ENCODE measurements around the gene FXYD7.

Gene FXYD7

DNA sequence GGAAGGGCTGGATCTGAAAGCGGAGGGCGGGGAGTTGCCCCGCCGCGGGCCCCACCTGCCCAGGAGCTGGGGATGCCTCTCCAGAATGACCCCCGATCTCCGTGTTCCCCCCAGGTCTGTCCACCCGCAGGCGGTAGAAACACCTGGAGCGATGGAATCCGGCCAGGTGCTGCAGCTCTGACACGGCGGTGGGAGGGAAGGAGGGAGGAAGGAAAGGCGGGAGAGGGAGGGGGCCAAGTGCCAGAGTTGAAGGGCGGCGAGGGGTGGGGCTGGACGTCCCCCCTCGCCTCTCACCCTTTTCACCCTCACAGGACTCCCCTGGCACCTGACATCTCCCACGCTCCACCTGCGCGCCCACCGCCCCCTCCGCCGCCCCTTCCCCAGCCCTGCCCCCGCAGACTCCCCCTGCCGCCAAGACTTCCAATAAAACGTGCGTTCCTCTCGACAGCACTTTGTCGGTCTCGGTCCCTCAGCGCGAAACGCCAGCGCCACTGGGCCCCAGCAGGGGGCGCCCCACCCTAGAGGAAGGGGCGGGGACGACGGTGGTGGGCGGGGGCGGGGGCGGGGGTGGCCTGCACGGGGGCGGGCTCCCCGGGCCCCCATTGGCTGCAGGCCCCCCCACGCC is 337 bp upstream of the FXYD7 start (continued):
- TF ChIP-seq KLF16 (tag by site-specific recombination; IDR thresholded peaks at IDR 0.05) = peak; percentile 73; the same call in 1 of the 2 replicates
- no peak for TF ChIP-seq ZNF785 (tag by site-specific recombination; IDR thresholded peaks at IDR 0.05)
- TF ChIP-seq ZFP69B (tag by site-specific recombination; IDR thresholded peaks at IDR 0.05) = peak; percentile 96
- TF ChIP-seq ZNF404 (tag by site-specific recombination; IDR thresholded peaks at IDR 0.05) = no peak
- no peak for TF ChIP-seq ZBTB44 (tag by site-specific recombination; IDR thresholded peaks at IDR 0.05)
- TF ChIP-seq ZBTB17 (tag by site-specific recombination; IDR thresholded peaks at IDR 0.05) = peak; percentile 62
- TF ChIP-seq PRDM1 (tag by site-specific recombination; IDR thresholded peaks at IDR 0.05) = no peak
- TF ChIP-seq GLIS1 (tag by site-specific recombination; IDR thresholded peaks at IDR 0.05) = peak; percentile 47; the same call in 1 of the 2 replicates
- no peak; the same call in 1 of the 2 replicates for TF ChIP-seq KLF7 (tag by site-specific recombination; IDR thresholded peaks at IDR 0.05; ENCODE audit: borderline replicate concordance)
- TF ChIP-seq KLF9 (tag by site-specific recombination; IDR thresholded peaks at IDR 0.05; ENCODE audit: low read depth) = peak; percentile 41; the same call in 1 of the 2 replicates
- TF ChIP-seq, protein P1, sequence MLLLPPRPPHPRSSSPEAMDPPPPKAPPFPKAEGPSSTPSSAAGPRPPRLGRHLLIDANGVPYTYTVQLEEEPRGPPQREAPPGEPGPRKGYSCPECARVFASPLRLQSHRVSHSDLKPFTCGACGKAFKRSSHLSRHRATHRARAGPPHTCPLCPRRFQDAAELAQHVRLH (tag by site-specific recombination; IDR thresholded peaks at IDR 0.05) = no peak
- peak; percentile 97 for TF ChIP-seq ZNF692 (tag by site-specific recombination; IDR thresholded peaks at IDR 0.05)
- TF ChIP-seq, protein P2, sequence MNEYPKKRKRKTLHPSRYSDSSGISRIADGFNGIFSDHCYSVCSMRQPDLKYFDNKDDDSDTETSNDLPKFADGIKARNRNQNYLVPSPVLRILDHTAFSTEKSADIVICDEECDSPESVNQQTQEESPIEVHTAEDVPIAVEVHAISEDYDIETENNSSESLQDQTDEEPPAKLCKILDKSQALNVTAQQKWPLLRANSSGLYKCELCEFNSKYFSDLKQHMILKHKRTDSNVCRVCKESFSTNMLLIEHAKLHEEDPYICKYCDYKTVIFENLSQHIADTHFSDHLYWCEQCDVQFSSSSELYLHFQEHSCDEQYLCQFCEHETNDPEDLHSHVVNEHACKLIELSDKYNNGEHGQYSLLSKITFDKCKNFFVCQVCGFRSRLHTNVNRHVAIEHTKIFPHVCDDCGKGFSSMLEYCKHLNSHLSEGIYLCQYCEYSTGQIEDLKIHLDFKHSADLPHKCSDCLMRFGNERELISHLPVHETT (tag by site-specific recombination; IDR thresholded peaks at IDR 0.05) = no peak
- no peak for TF ChIP-seq ZNF133 (tag by site-specific recombination; IDR thresholded peaks at IDR 0.05)
- TF ChIP-seq, protein P3, sequence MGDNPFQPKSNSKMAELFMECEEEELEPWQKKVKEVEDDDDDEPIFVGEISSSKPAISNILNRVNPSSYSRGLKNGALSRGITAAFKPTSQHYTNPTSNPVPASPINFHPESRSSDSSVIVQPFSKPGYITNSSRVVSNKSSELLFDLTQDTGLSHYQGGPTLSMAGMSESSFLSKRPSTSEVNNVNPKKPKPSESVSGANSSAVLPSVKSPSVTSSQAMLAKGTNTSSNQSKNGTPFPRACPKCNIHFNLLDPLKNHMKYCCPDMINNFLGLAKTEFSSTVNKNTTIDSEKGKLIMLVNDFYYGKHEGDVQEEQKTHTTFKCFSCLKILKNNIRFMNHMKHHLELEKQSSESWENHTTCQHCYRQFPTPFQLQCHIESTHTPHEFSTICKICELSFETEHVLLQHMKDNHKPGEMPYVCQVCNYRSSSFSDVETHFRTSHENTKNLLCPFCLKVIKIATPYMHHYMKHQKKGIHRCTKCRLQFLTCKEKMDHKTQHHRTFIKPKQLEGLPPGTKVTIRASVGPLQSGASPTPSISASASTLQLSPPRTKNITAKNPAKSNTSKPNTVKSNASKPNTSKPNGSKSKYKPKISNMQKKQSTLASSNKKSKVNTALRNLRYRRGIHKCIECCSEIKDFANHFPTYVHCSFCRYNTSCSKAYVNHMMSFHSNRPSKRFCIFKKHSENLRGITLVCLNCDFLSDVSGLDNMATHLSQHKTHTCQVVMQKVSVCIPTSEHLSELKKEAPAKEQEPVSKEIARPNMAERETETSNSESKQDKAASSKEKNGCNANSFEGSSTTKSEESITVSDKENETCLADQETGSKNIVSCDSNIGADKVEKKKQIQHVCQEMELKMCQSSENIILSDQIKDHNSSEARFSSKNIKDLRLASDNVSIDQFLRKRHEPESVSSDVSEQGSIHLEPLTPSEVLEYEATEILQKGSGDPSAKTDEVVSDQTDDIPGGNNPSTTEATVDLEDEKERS (tag by site-specific recombination; IDR thresholded peaks at IDR 0.05) = no peak
- TF ChIP-seq ZNF555 (tag by site-specific recombination; conservative IDR thresholded peaks at IDR 0.05) = no peak
- no peak for TF ChIP-seq ZNF624 (tag by site-specific recombination; IDR thresholded peaks at IDR 0.05)
- TF ChIP-seq ELK4 (IDR thresholded peaks at IDR 0.05; ENCODE audit: borderline replicate concordance, low read depth, low read length) = no peak
